ENCODE results near the gene MYBPC2.

MYBPC2 gene

GRCh38 chr19:50412419-50412818, 20.3 kb upstream of the MYBPC2 start:
- no peak for DNase-seq

- DNase-seq: no peak
These were observed 19.6 kb upstream of the MYBPC2 start for GRCh38 chr19:50413096-50413495.

GRCh38 chr19:50413531-50413930, 19.2 kb upstream of the MYBPC2 start:
- no peak for DNase-seq

- DNase-seq: no peak
These were observed 17.6 kb upstream of the MYBPC2 start for GRCh38 chr19:50414864-50415660.

GRCh38 chr19:50415661-50416033, 17.0 kb upstream of the MYBPC2 start:
- DNase-seq: no peak

- DNase-seq: no peak
These were observed 16.4 kb upstream of the MYBPC2 start for GRCh38 chr19:50416034-50416977.

DNA sequence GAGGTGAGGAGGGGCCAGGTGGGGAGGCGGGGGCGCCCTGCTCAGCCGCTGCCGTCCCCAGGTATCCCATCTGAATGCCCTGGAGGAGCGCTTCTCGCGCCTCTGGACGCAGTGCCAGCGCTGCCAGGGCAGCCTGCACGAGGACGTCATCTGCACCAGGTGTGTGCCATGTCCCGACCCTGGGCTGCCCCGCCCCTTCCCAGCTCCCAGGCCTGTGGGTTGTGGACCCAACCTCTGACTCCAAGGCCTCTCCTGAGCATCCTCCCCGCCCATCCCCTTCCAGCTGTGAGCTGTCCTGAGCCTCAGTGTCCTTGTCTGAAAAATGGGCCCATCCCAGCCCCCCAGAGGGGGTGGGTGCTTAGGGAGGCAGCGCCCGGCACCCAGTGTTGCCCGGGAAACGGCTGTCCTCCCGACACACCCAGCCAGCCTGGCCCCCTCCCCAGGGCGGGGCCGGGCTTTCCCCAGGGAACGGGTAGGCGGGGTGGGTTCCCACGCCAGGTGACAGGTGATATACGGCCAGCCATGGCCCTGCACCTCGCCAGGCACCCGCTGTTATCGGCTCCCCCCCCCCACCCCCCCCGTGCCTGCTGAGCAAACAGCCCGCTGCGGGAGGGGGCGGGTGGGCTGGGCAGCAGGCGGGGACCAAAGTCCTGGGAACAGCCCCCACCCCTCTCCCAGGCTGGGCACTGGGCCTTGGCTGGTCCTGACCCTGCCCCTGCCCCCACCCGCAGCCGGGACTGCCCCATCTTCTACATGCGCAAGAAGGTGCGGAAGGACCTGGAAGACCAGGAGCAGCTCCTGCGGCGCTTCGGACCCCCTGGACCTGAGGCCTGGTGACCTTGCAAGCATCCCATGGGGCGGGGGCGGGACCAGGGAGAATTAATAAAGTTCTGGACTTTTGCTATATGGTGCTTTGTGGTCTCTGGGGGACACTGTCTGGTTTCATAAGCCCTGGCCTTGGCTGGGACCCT, 15.3 kb upstream of the MYBPC2 start:
- no peak for DNase-seq

DNA sequence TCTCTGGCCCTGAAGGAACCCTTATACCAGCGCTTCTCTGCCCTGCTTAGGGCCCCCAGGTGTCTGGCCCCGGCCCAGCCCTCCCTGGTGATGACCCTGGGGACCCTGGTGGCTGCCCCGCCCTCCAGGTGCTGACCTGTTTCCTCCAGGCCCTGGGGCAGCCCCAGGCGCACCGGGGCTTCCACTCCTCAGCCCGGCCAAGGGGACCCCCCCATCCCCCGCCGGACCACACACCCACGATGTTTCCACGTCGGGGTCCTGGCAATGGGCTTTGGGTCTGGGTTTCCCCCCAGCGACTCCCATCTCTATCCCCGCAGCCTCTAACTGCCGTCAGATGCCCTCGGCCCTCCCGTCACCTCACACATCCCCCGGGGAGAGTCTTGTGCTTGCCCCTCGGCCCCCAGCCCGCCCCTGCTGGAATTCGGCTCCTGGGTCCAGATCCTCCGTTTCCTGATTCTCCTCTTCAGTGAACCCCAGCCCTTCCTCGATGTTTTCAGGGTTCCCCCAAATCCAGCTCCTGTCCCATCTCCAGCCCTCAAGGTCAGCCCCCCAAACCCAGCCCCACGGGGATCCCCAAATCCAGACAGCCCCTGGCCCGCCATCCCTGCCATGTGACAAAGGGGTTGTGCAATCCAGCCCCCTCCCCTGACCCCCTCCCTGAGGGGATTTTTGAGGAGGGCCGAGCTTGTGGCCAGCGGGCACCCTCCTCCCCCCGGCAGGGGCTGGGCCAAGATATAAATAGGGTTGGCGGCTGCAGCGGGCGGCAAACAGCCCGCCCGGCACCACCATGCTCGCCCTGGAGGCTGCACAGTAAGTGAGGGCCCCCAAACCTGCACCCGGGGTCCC, 14.3 kb upstream of the MYBPC2 start, which contains the start of gene SPIB:
TSS of gene SPIB (plus strand) at position 763 of the 846 bp plus-strand sequence. CDS start at position 788, 25 bp downstream.
- DNase-seq: no peak

DNA sequence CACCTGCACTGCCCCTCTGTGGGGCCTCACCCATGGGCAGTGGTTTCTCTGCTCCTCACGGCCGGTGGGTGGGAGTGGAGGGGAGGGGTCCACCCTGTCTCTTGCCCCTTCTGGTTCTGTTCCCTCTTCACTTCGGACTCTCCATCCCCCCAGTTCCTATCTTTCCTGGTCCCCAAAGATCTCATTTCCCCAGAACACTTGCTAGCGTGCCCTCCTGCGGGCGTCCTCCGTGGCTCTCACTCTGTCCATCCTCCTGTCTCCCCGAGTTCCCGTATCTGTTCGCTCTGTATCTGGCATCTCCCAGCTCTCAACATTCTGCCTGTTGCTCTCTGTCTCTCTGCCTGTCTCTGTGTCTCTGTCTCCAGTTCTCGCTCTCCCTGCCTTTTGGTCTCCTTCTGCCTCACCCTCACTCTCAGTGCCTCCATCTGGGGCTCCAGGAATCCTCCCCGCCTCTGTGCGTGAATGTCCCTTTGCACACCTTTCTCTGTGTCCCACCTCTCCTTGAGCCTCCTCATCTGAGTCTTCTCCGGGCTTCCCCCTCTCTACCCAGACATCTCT, 13.6 kb upstream of the MYBPC2 start:
- no peak for DNase-seq

- no peak for DNase-seq
These were observed 13.1 kb upstream of the MYBPC2 start for GRCh38 chr19:50419580-50420035.

GRCh38 chr19:50420127-50420526, 12.6 kb upstream of the MYBPC2 start:
- DNase-seq: no peak

DNA sequence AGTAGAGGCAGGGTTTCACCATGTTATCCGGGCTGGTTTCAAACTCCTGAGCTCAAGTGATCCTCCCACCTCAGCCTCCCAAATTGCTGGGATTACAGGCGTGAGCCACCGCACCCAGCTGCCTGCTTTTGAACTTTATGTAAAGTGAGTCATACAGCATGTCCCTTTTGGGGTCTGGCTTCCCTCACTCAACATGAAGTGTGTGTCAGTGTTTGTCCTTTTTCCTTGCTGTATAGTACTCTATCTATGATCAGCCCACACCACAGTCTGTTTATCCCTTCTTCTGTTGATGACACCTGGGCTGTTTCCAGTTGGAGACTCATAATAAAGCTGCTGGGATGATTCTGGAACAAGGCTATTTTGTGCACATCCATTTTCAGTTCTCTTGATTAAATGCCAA, 11.9 kb upstream of the MYBPC2 start:
- no peak for DNase-seq

DNA sequence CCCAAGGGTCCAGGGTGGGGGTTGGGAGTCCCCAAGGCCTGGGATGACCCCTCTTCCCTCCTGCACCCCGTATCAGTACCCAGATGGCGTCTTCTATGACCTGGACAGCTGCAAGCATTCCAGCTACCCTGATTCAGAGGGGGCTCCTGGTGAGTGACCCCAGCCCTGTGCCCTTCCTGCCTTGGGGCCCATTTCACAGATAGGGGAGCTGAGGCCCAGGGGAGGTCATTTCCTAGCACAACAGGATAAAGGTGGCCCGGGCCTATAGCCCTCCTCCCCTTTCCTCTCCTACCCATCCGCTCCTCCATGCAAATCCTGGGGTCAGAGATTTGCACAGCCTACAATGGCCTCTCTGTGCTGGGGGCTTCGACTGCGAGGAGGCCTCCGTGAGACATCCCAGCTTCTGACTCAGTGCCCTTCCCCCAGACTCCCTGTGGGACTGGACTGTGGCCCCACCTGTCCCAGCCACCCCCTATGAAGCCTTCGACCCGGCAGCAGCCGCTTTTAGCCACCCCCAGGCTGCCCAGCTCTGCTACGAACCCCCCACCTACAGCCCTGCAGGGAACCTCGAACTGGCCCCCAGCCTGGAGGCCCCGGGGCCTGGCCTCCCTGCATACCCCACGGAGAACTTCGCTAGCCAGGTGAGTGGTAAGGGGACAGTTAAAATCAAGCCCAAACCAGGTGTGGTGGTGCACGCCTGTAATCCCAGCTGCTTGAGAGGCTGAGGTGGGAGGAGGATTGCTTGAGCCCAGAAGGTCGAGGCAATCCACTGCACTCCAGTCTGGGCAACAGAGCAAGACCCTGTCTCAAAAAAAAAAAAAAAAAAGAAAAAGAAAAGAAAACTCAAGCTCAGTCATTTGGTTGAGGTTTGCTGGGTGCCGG, 10.1 kb upstream of the MYBPC2 start:
- no peak for DNase-seq

DNA sequence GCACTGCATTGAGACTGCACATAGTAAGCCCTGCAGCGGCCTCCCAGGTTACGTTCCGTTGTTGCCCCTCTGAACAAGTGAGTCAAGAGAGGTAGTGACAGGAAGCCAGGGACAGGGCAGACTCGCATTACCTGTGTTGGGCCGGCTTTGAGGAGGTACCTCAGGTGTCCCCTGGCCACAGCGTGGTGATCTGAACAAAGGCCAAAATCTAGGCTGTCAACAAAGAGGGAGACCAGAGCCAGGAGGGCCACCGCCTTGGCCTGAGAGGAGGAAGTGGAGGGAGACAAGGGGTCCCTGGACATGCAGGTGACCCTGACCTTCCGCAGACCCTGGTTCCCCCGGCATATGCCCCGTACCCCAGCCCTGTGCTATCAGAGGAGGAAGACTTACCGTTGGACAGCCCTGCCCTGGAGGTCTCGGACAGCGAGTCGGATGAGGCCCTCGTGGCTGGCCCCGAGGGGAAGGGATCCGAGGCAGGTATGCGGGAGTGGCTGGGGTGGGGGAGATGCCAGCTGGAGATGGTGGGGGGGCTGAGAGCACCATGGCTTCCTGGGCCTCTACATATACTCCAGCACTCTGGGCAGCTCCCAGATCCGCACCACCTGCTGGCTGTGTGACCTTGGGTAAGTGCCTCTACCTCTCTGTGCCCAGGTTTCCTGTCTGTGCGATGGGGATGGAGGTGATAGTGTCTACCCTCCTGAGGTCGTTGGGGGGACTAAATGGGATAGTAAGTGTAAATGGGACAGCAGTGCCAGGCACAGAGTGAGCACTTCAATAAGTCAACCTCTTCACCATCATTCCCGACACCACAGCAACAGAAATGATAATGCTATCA, 9.2 kb upstream of the MYBPC2 start:
- DNase-seq: no peak

- no peak for DNase-seq
These were observed 7.1 kb upstream of the MYBPC2 start for GRCh38 chr19:50425581-50425980.

- no peak for DNase-seq
These were observed 5.3 kb upstream of the MYBPC2 start for GRCh38 chr19:50427318-50427925.

DNA sequence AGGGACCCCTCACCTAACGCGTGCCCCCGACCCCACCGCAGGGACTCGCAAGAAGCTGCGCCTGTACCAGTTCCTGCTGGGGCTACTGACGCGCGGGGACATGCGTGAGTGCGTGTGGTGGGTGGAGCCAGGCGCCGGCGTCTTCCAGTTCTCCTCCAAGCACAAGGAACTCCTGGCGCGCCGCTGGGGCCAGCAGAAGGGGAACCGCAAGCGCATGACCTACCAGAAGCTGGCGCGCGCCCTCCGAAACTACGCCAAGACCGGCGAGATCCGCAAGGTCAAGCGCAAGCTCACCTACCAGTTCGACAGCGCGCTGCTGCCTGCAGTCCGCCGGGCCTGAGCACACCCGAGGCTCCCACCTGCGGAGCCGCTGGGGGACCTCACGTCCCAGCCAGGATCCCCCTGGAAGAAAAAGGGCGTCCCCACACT, 4.7 kb upstream of the MYBPC2 start:
- DNase-seq: no peak

GRCh38 chr19:50428772-50429463, 3.8 kb upstream of the MYBPC2 start:
- DNase-seq: no peak
